Occipital lobe (tissue), 2 donors: ENCODE results near the gene MAB21L4. TPM values are rescaled to one million over a fixed set of nuclear protein-coding genes. Genes with fewer than 3 reads are reported as not detected.

Source experiments
- DNase-seq: peaks from one replicate; lab custom pipeline; 2025; lab: John Stamatoyannopoulos, UW
- total RNA-seq: library from RNA; depleted of rRNA; stranded (reverse); fragments of >200 nt; gene quantifications from one replicate; pipeline ENCODE4 v1.2.3, GENCODE V29; 2014

The MAB21L4 gene
- not detected for total RNA-seq

- no peak for DNase-seq
Observed at GRCh38 chr2:240895656-240896388, at the start of gene MAB21L4. Gene MAB21L4, minus strand, starts transcription at chr2:240896156. Its CDS starts 159 bp downstream, at chr2:240895997.

- DNase-seq, result no peak
Observed at GRCh38 chr2:240936106-240936505, 40.1 kb upstream of the MAB21L4 start.

GRCh38 chr2:240935103-240935876, 39.3 kb upstream of the MAB21L4 start:
- DNase-seq, result no peak

- DNase-seq, result no peak
Observed at GRCh38 chr2:240934701-240935102, 38.7 kb upstream of the MAB21L4 start.

GRCh38 chr2:240933966-240934700, 38.2 kb upstream of the MAB21L4 start:
- DNase-seq, result no peak

GRCh38 chr2:240933048-240933965, 37.4 kb upstream of the MAB21L4 start:
- no peak for DNase-seq

GRCh38 chr2:240932724-240933047, 36.7 kb upstream of the MAB21L4 start:
- no peak for DNase-seq

- DNase-seq, result no peak
Observed at GRCh38 chr2:240932001-240932723, 36.2 kb upstream of the MAB21L4 start.

- no peak for DNase-seq
Observed at GRCh38 chr2:240931319-240931949, 35.5 kb upstream of the MAB21L4 start.

- no peak for DNase-seq
Observed at GRCh38 chr2:240930631-240931318, 34.8 kb upstream of the MAB21L4 start.

- DNase-seq, result no peak
Observed at GRCh38 chr2:240930096-240930630, 34.2 kb upstream of the MAB21L4 start.

GRCh38 chr2:240929364-240930095, 33.6 kb upstream of the MAB21L4 start:
- DNase-seq, result no peak

GRCh38 chr2:240928476-240929363, 32.8 kb upstream of the MAB21L4 start:
- no peak for DNase-seq

GRCh38 chr2:240927390-240927781, 31.4 kb upstream of the MAB21L4 start:
- DNase-seq, result no peak

GRCh38 chr2:240926516-240927389, 30.8 kb upstream of the MAB21L4 start:
- DNase-seq, result no peak
